Hematopoietic multipotent progenitor cell treated with erythropoietin and hydrocortisone succinate and interleukin-3 and kit ligand, for 15 days (in vitro differentiated cells): ENCODE data around the gene COLQ.

ENCODE experiments used
- DNase-seq: peaks from one replicate; pipeline ENCODE4 v3.0.0-alpha.2; 2015; ENCODE audit warnings: low spot score

The COLQ gene

GRCh38 chr3:15454965-15455364 lies 66.5 kb downstream of the COLQ start:
- DNase-seq: no peak

DNA sequence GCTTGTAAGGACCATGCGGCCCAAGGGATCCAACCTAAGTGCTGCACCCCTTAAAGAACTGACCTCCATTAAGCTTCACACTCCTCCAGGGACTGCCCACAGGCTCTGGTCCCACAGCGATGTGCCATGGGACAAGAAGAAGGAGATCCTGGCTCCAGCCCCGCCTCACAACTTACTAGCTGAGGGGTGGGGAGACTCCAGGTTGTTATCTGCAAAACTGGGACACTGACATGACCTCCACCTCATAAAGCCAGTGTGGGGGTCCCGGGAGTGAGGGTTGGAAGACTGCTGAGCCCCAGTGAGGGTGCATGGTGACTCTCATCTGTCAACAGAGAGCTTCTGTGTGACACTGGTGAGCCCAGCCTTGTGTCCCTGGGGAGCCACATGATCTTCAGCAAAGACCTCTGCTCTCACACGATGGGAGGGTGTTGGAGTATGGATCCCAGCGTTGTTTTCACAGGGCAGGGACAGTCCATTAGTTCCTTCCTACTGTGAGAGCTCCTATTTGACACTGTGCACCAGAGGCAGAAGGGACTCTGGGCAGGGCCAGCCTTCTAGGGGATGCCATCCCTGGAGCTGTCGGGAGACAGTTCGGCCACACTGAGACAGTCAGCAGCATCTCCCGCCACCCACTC lies 67.4 kb downstream of the COLQ start:
- DNase-seq: no peak

GRCh38 chr3:15453501-15453900 lies 68.0 kb downstream of the COLQ start:
- no peak for DNase-seq

GRCh38 chr3:15452961-15453360 lies 68.5 kb downstream of the COLQ start:
- DNase-seq: no peak

DNA sequence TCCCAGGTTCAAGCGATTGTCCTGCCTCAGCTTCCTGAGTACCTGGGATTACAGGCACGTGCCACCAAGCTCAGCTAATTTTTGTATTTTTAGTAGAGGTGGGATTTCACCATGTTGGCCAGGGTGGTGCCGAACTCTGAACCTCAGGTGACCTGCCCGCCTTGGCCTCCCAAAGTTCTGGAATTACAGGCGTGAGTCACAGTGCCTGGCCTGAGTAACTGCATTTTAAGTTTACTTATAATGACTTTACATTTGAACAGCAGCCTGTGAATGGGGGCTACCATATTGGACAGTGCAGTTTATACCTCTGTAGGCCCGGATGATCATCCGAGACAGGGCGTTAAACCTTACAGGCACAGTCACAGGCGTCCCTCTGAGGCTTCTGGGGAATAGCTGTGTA lies 69.3 kb downstream of the COLQ start:
- DNase-seq: no peak

GRCh38 chr3:15451216-15452113 lies 70.0 kb downstream of the COLQ start:
- DNase-seq: no peak

GRCh38 chr3:15450438-15451215 lies 70.9 kb downstream of the COLQ start:
- DNase-seq: no peak

- DNase-seq: no peak
These were observed 71.8 kb downstream of the COLQ start for GRCh38 chr3:15449489-15450224.

DNA sequence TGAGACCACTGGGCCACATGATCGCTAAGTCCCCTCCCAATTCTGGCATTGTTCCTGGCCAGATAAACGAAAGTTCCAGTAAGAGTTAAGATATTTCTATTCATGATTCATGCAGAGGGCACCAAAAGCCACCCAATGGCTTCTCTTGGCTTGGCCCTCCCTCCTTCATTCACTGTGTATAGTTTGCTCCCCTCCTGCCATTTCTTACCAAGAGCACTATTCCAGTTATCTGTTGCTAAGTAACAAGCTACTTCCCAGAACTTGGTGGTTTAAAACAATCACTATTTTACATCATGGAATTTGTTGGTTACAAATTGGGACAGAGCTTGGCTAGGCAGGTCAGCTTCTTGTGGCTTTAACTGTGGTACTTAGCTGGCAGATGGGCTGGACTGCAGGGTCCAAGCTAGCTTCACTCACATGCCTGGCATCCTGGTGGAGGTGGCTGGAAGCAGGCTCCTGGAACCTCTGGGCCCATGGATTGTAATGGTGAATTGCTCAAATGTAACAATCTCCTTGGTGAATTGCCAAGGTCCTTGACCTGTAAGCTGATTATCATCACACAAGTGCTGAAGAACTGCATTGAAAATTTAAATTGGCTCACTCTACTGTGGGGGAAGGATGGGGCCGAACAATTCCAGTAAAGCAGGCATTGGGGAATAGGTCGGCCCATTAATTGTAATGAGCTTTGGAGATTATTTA lies 77.5 kb downstream of the COLQ start:
- no peak for DNase-seq

DNA sequence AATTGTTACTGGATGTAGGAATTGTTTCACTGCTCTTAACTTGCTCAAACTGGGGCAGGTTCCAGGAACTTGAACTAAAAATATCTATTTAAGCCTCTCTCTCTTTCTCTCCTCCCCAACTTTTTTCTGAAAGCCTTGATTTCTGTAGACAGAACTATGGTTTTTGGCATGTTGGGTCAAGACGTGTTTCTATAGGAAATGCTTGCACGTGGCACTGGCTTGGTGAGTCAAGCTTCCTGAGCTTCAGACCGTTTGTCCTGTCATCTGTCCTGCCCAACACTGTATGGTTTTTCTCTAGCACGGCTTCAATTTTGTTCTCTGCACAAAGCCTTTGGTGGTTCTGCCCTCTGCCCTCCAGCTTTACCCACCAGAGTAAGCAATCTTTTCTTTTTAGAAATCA lies 80.6 kb downstream of the COLQ start:
- no peak for DNase-seq

GRCh38 chr3:15439476-15439875 lies 82.0 kb downstream of the COLQ start:
- no peak for DNase-seq

- DNase-seq: no peak
These were observed 82.5 kb downstream of the COLQ start for GRCh38 chr3:15438983-15439382.

DNA sequence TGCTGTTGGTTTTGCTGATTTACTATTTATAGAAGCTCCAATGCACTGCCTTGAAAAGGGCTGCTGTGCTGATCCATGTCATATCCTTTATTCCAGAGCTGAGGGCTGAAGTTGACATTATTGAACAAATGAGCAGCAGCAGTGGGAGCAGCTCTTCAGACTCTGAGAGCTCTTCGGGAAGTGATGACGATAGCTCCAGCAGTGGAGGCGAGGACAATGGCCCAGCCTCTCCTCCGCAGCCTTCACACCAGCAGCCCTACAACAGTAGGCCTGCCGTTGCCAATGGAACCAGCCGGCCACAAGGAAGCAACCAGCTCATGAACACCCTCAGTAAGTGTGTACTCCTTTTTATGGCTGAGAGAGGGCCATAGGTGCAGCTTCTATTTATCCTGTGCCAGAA lies 85.3 kb downstream of the COLQ start:
- DNase-seq: no peak

DNA sequence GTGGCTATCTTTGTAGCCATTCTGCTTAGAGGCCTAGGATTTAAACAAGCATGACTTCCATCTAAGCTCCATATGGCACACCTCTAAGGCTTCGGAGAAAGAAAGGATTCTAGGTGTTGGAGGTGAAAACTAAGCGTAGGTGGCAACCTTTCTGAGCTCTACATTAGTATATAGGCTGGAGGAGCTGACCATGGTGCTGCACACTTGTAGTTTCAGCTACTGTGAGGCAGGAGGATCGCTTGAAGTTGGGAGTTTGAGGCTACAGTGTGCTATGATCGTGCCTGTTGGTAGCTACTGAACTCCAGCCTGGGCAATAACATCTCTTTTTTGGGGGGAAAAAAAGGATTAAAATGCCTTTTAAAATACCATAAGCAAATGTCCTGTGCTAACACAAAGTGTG lies 86.8 kb downstream of the COLQ start:
- DNase-seq: no peak

- DNase-seq: no peak
These were observed 88.0 kb downstream of the COLQ start for GRCh38 chr3:15433531-15433930.

DNA sequence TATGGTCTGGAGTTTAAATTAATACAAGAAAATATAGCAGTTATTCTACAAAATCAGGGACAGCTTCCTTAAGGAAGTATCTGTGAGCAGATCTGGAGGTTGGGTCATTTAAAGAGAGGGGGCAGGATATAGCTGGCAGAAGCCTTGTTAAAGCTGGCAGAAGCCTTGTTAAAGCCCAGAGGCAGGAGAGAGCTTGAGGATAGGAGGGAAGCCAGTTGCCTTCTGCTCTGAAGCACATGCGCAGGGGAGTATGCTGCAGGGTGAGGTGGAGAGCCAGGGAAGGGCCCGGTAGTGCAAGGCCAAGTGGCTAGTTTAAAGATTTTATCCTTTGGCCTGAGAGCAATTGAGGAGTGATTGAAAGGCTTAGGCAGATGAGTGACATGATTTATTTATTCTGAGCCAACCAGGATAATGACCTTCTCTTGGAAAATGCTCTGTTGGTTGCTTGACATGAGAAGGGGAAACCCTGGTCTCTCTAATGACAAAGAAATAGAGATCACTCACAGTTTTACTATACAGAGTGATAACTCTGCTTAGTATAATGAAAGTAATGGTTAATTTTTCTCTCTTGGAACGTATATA lies 90.2 kb downstream of the COLQ start:
- DNase-seq: no peak

GRCh38 chr3:15430624-15431023 lies 90.9 kb downstream of the COLQ start:
- no peak for DNase-seq

- DNase-seq: no peak
These were observed 92.4 kb downstream of the COLQ start for GRCh38 chr3:15429080-15429479.

DNA sequence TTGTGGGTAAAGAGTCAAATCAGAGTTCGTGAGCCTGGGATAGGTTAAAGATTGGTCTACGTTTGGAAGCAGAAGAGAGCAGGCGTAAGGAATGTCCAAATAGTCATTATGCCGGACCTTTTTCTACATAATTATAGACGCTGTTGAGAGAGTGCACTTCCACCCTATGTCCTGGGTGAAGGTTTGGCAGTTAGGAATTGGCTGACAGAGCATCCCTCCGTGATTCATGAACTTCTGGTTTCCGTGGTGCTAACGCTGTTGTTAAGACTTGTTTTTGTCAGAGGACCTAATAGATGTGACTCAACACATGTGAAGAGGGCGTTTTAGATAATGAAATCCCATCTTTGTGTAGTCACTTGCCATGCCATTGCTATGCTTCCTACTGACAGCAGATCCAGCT lies 93.0 kb downstream of the COLQ start:
- peak; percentile 38 for DNase-seq

GRCh38 chr3:15427981-15428380 lies 93.5 kb downstream of the COLQ start:
- no peak for DNase-seq
